Measurements from ENCODE around the gene GPR26.

GPR26 gene

GRCh38 chr10:123639131-123639530, 27.0 kb upstream of the GPR26 start:
- Histone ChIP-seq H3K27ac (no peak overlapping the region), H3K9ac (ENCODE audit: insufficient read length) (no peak overlapping the region), H3K36me3 (ENCODE audit: insufficient read depth, low read length) (no peaks in the 10 kb centered on the region), H3K9me3 (ENCODE audit: low read depth, low read length) (no peaks in the 10 kb centered on the region), H3K4me3 (no peak overlapping the region)
- TF ChIP-seq FOXP2 (optimal IDR thresholded peaks at IDR 0.05; ENCODE audit: control extremely low read depth, extremely low read length, insufficient read depth): no peak
- TF ChIP-seq POLR2AphosphoS5 (IDR thresholded peaks at IDR 0.05; ENCODE audit: borderline replicate concordance, low read depth, low read length): no peak
- TF ChIP-seq EZH2 (IDR thresholded peaks at IDR 0.05): no peak
- DNase-seq (ENCODE audit: low read depth, low spot score): no peak

GRCh38 chr10:123640016-123640535, 26.1 kb upstream of the GPR26 start:
- no peaks in the 10 kb centered on the region for H3K36me3 ChIP-seq (ENCODE audit: insufficient read depth, low read length)
- H3K4me3 ChIP-seq: no peak overlapping the region
- H3K27ac ChIP-seq: no peak overlapping the region
- TF ChIP-seq EZH2 (IDR thresholded peaks at IDR 0.05) (no peak), POLR2AphosphoS5 (IDR thresholded peaks at IDR 0.05; ENCODE audit: borderline replicate concordance, low read depth, low read length) (no peak), FOXP2 (optimal IDR thresholded peaks at IDR 0.05; ENCODE audit: control extremely low read depth, extremely low read length, insufficient read depth) (no peak)
- H3K9ac ChIP-seq (ENCODE audit: insufficient read length): no peak overlapping the region
- DNase-seq (ENCODE audit: low read depth, low spot score): no peak
- no peaks in the 10 kb centered on the region for H3K9me3 ChIP-seq (ENCODE audit: low read depth, low read length)

- no peak overlapping the region for H3K27ac ChIP-seq
- TF ChIP-seq FOXP2 (optimal IDR thresholded peaks at IDR 0.05; ENCODE audit: control extremely low read depth, extremely low read length, insufficient read depth) (no peak), POLR2AphosphoS5 (IDR thresholded peaks at IDR 0.05; ENCODE audit: borderline replicate concordance, low read depth, low read length) (no peak), EZH2 (IDR thresholded peaks at IDR 0.05) (no peak)
- H3K36me3 ChIP-seq (ENCODE audit: insufficient read depth, low read length): no peaks in the 10 kb centered on the region
- H3K4me3 ChIP-seq: no peak overlapping the region
- DNase-seq (ENCODE audit: low read depth, low spot score): no peak
- no peaks in the 10 kb centered on the region for H3K9me3 ChIP-seq (ENCODE audit: low read depth, low read length)
- H3K9ac ChIP-seq (ENCODE audit: insufficient read length): no peak overlapping the region
Observed at GRCh38 chr10:123642293-123642692, 23.9 kb upstream of the GPR26 start.

- TF ChIP-seq FOXP2 (optimal IDR thresholded peaks at IDR 0.05; ENCODE audit: control extremely low read depth, extremely low read length, insufficient read depth) (no peak), EZH2 (IDR thresholded peaks at IDR 0.05) (no peak), POLR2AphosphoS5 (IDR thresholded peaks at IDR 0.05; ENCODE audit: borderline replicate concordance, low read depth, low read length) (no peak)
- Histone ChIP-seq H3K4me3 (no peak overlapping the region), H3K36me3 (ENCODE audit: insufficient read depth, low read length) (no peaks in the 10 kb centered on the region), H3K9me3 (ENCODE audit: low read depth, low read length) (no peaks in the 10 kb centered on the region), H3K27ac (no peak overlapping the region), H3K9ac (ENCODE audit: insufficient read length) (no peak overlapping the region)
- DNase-seq (ENCODE audit: low read depth, low spot score): no peak
Observed at GRCh38 chr10:123642697-123643096, 23.5 kb upstream of the GPR26 start.

GRCh38 chr10:123643315-123643714, 22.8 kb upstream of the GPR26 start:
- DNase-seq (ENCODE audit: low read depth, low spot score): no peak
- H3K36me3 ChIP-seq (ENCODE audit: insufficient read depth, low read length): no peaks in the 10 kb centered on the region
- no peaks in the 10 kb centered on the region for H3K9me3 ChIP-seq (ENCODE audit: low read depth, low read length)
- no peak overlapping the region for H3K4me3 ChIP-seq
- no peak overlapping the region for H3K9ac ChIP-seq (ENCODE audit: insufficient read length)
- TF ChIP-seq POLR2AphosphoS5 (IDR thresholded peaks at IDR 0.05; ENCODE audit: borderline replicate concordance, low read depth, low read length) (no peak), FOXP2 (optimal IDR thresholded peaks at IDR 0.05; ENCODE audit: control extremely low read depth, extremely low read length, insufficient read depth) (no peak)
- H3K27ac ChIP-seq: no peak overlapping the region

GRCh38 chr10:123645016-123645415, 21.1 kb upstream of the GPR26 start:
- Histone ChIP-seq H3K4me3 (no peak overlapping the region), H3K9me3 (ENCODE audit: low read depth, low read length) (no peaks in the 10 kb centered on the region), H3K9ac (ENCODE audit: insufficient read length) (no peak overlapping the region), H3K27ac (no peak overlapping the region), H3K36me3 (ENCODE audit: insufficient read depth, low read length) (no peaks in the 10 kb centered on the region)
- no peak for DNase-seq (ENCODE audit: low read depth, low spot score)
- TF ChIP-seq EZH2 (IDR thresholded peaks at IDR 0.05): no peak
- no peak for TF ChIP-seq FOXP2 (optimal IDR thresholded peaks at IDR 0.05; ENCODE audit: control extremely low read depth, extremely low read length, insufficient read depth)
- no peak for TF ChIP-seq POLR2AphosphoS5 (IDR thresholded peaks at IDR 0.05; ENCODE audit: borderline replicate concordance, low read depth, low read length)

GRCh38 chr10:123645615-123646014, 20.5 kb upstream of the GPR26 start:
- no peaks in the 10 kb centered on the region for H3K9me3 ChIP-seq (ENCODE audit: low read depth, low read length)
- H3K9ac ChIP-seq (ENCODE audit: insufficient read length): no peak overlapping the region
- no peak overlapping the region for H3K4me3 ChIP-seq
- DNase-seq (ENCODE audit: low read depth, low spot score): no peak
- no peak for TF ChIP-seq EZH2 (IDR thresholded peaks at IDR 0.05)
- TF ChIP-seq FOXP2 (optimal IDR thresholded peaks at IDR 0.05; ENCODE audit: control extremely low read depth, extremely low read length, insufficient read depth): no peak
- no peak for TF ChIP-seq POLR2AphosphoS5 (IDR thresholded peaks at IDR 0.05; ENCODE audit: borderline replicate concordance, low read depth, low read length)
- H3K36me3 ChIP-seq (ENCODE audit: insufficient read depth, low read length): no peaks in the 10 kb centered on the region
- no peak overlapping the region for H3K27ac ChIP-seq

GRCh38 chr10:123648595-123648994, 17.6 kb upstream of the GPR26 start:
- Histone ChIP-seq H3K36me3 (ENCODE audit: insufficient read depth, low read length) (no peaks in the 10 kb centered on the region), H3K9me3 (ENCODE audit: low read depth, low read length) (no peaks in the 10 kb centered on the region), H3K9ac (ENCODE audit: insufficient read length) (no peak overlapping the region), H3K4me3 (no peak overlapping the region), H3K27ac (no peak overlapping the region)
- no peak for DNase-seq (ENCODE audit: low read depth, low spot score)
- TF ChIP-seq EZH2 (IDR thresholded peaks at IDR 0.05) (no peak), POLR2AphosphoS5 (IDR thresholded peaks at IDR 0.05; ENCODE audit: borderline replicate concordance, low read depth, low read length) (no peak), FOXP2 (optimal IDR thresholded peaks at IDR 0.05; ENCODE audit: control extremely low read depth, extremely low read length, insufficient read depth) (no peak)

- H3K36me3 ChIP-seq (ENCODE audit: insufficient read depth, low read length): no peaks in the 10 kb centered on the region
- TF ChIP-seq POLR2AphosphoS5 (IDR thresholded peaks at IDR 0.05; ENCODE audit: borderline replicate concordance, low read depth, low read length) (no peak), EZH2 (IDR thresholded peaks at IDR 0.05) (no peak), FOXP2 (optimal IDR thresholded peaks at IDR 0.05; ENCODE audit: control extremely low read depth, extremely low read length, insufficient read depth) (no peak)
- H3K9ac ChIP-seq (ENCODE audit: insufficient read length): no peak overlapping the region
- H3K9me3 ChIP-seq (ENCODE audit: low read depth, low read length): no peaks in the 10 kb centered on the region
- H3K27ac ChIP-seq: no peak overlapping the region
- no peak overlapping the region for H3K4me3 ChIP-seq
- DNase-seq (ENCODE audit: low read depth, low spot score): no peak
Observed at GRCh38 chr10:123649676-123650075, 16.5 kb upstream of the GPR26 start.
